Endothelial cell (in vitro differentiated cells): ENCODE data around the gene MCRS1. TPM values are rescaled to one million over a fixed set of nuclear protein-coding genes. Genes with fewer than 3 reads are reported as not detected.

ENCODE experiments used
- DNase-seq: peaks from one replicate; pipeline ENCODE4 v3.0.0; 2021; ENCODE audit warnings: low spot score
- H3K27ac Mint-ChIP-seq: one replicate; pipeline ENCODE4 v1.8.0; 2021; ENCODE audit warnings: mixed read lengths, inconsistent platforms; ENCODE audit not compliant: unreplicated experiment
- H3K27me3 Mint-ChIP-seq: one replicate; pipeline ENCODE4 v1.8.0; 2021; ENCODE audit warnings: mild to moderate bottlenecking, moderate library complexity, mixed read lengths, inconsistent platforms; ENCODE audit not compliant: unreplicated experiment
- H3K36me3 Mint-ChIP-seq: one replicate; pipeline ENCODE4 v1.8.0; 2021; ENCODE audit warnings: mild to moderate bottlenecking, low read depth, mixed read lengths, inconsistent platforms; ENCODE audit not compliant: unreplicated experiment
- H3K4me1 Mint-ChIP-seq: one replicate; pipeline ENCODE4 v1.8.0; 2021; ENCODE audit warnings: mild to moderate bottlenecking, mixed read lengths, inconsistent platforms; ENCODE audit not compliant: unreplicated experiment
- H3K4me3 Mint-ChIP-seq: one replicate; pipeline ENCODE4 v1.8.0; 2021; ENCODE audit warnings: mild to moderate bottlenecking, mixed read lengths, inconsistent platforms; ENCODE audit not compliant: unreplicated experiment
- H3K9me3 Mint-ChIP-seq: one replicate; pipeline ENCODE4 v1.8.0; 2021; ENCODE audit warnings: mixed read lengths, inconsistent platforms; ENCODE audit not compliant: unreplicated experiment
- CTCF ChIP-seq: fragments of 200-600 bp; sonication (generic); IDR thresholded peaks from one replicate; pipeline ENCODE4 v1.5.0; 2021; ENCODE audit warnings: antibody characterized with exemption; ENCODE audit not compliant: unreplicated experiment
- total RNA-seq: library from RNA; stranded (reverse); fragmentation: NEBNext Ultra II Directional; extraction: Animal tissue kit (Norgen Biotek cat#: 25700); gene quantifications from one replicate; pipeline ENCODE4 v1.2.1, GENCODE V29; 2021; ENCODE audit not compliant: unreplicated experiment

Gene MCRS1
- total RNA-seq, 1 donor from 2014 or later = 60.8 TPM

GRCh38 chr12:49567302-49567610 lies 686 bp downstream of the MCRS1 start:
- peak overlapping the region; percentile 98 for H3K4me3 Mint-ChIP-seq
- peak overlapping the region; percentile 98 for H3K27ac Mint-ChIP-seq
- H3K36me3 Mint-ChIP-seq = peaks cover 9% of the 10 kb centered on the region
- DNase-seq = no peak
- no peaks in the 10 kb centered on the region for H3K9me3 Mint-ChIP-seq
- TF ChIP-seq CTCF = no peak
- peaks cover 24% of the 10 kb centered on the region for H3K4me1 Mint-ChIP-seq
- H3K27me3 Mint-ChIP-seq = peaks cover 10% of the 10 kb centered on the region

GRCh38 chr12:49566361-49566760 lies 1.6 kb downstream of the MCRS1 start:
- no peak overlapping the region for H3K4me3 Mint-ChIP-seq
- H3K36me3 Mint-ChIP-seq = peaks cover 11% of the 10 kb centered on the region
- no peak overlapping the region for H3K27ac Mint-ChIP-seq
- peaks cover 10% of the 10 kb centered on the region for H3K27me3 Mint-ChIP-seq
- H3K4me1 Mint-ChIP-seq = peaks cover 24% of the 10 kb centered on the region
- no peak for TF ChIP-seq CTCF
- no peak for DNase-seq
- no peaks in the 10 kb centered on the region for H3K9me3 Mint-ChIP-seq

GRCh38 chr12:49565406-49566265 lies 2.3 kb downstream of the MCRS1 start:
- H3K4me3 Mint-ChIP-seq = peak overlapping the region; percentile 37
- DNase-seq = no peak
- no peaks in the 10 kb centered on the region for H3K9me3 Mint-ChIP-seq

GRCh38 chr12:49564686-49565405 lies 3.1 kb downstream of the MCRS1 start:
- Mint-ChIP-seq H3K4me3 (no peak overlapping the region), H3K36me3 (peaks cover 16% of the 10 kb centered on the region), H3K4me1 (peaks cover 17% of the 10 kb centered on the region), H3K27me3 (peaks cover 12% of the 10 kb centered on the region), H3K27ac (no peak overlapping the region), H3K9me3 (no peaks in the 10 kb centered on the region)
- TF ChIP-seq CTCF = no peak
- DNase-seq = no peak

More at GRCh38 chr12:49565406-49566265, 2.3 kb downstream of the MCRS1 start:
- Mint-ChIP-seq H3K4me1 (peaks cover 19% of the 10 kb centered on the region), H3K27ac (no peak overlapping the region), H3K27me3 (peaks cover 10% of the 10 kb centered on the region), H3K36me3 (peaks cover 12% of the 10 kb centered on the region)
- TF ChIP-seq CTCF = no peak
